ENCODE measurements around the gene THSD7B.

Gene THSD7B

DNA sequence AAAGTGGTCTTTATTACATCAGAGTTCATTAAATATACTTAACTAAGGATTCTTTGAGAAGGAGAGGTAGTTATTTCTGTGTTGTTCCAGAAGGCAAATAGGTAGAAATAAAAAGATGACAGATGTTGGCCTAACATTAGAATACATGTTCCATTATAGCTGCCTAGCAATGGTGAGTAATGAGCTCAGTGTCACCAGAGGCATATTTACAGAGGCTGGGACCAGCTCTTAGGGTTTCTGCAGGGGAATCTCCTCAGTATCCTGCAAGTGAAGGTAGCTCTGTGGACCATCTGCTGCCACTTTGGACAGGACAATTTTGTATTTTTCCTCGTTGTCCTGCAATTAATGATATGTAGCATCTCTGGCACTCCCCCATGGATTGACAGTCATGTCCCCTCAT lies 416.0 kb downstream of the THSD7B start:
- no peak overlapping the region for H3K4me3 ChIP-seq (ENCODE audit: control insufficient read depth, low read depth, low read length)
- DNase-seq (ENCODE audit: low read depth): no peak
- TF ChIP-seq, protein P1, sequence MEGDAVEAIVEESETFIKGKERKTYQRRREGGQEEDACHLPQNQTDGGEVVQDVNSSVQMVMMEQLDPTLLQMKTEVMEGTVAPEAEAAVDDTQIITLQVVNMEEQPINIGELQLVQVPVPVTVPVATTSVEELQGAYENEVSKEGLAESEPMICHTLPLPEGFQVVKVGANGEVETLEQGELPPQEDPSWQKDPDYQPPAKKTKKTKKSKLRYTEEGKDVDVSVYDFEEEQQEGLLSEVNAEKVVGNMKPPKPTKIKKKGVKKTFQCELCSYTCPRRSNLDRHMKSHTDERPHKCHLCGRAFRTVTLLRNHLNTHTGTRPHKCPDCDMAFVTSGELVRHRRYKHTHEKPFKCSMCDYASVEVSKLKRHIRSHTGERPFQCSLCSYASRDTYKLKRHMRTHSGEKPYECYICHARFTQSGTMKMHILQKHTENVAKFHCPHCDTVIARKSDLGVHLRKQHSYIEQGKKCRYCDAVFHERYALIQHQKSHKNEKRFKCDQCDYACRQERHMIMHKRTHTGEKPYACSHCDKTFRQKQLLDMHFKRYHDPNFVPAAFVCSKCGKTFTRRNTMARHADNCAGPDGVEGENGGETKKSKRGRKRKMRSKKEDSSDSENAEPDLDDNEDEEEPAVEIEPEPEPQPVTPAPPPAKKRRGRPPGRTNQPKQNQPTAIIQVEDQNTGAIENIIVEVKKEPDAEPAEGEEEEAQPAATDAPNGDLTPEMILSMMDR (IDR thresholded peaks at IDR 0.05; ENCODE audit: control insufficient read depth, insufficient read depth, low read depth, low read length, missing control alignments): no peak

- H3K4me3 ChIP-seq (ENCODE audit: control insufficient read depth, low read depth, low read length): no peak overlapping the region
- TF ChIP-seq, protein P1 (IDR thresholded peaks at IDR 0.05; ENCODE audit: control insufficient read depth, insufficient read depth, low read depth, low read length, missing control alignments): no peak
- DNase-seq (ENCODE audit: low read depth): no peak
These were observed 416.7 kb downstream of the THSD7B start for GRCh38 chr2:137182071-137182470.

DNA sequence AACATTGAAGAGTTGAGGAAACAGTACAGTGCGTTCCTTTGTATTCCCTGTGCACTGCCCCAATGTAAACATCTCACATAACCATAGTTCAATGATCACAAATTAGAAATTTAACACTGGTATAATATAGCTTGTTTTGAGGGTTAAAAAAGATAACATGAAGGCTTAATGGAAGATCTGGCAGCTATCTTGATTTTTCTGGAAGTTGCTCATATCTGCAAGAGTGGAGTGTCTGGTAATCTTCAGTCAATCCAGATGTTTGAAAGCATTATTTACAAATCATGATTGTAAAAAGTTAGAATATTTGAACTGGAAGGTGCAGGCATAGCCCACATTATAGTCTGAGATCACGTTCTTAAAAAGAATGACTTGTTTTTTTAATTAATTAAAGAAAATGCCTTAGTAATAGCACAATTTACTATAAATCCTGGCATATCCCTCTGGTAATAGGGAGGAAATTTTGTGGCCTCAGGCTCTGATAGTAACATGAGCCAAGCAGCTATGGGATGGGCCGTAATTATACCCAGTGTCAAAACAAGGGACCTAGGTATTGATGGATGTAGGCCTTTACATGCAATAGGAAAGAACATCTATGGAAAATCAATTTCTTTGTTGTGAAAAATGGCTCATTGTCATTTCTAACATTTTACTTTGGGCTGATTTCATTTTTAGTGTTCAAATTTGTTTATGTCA lies 418.0 kb downstream of the THSD7B start:
- TF ChIP-seq, protein P1 (IDR thresholded peaks at IDR 0.05; ENCODE audit: control insufficient read depth, insufficient read depth, low read depth, low read length, missing control alignments): no peak
- no peak overlapping the region for H3K4me3 ChIP-seq (ENCODE audit: control insufficient read depth, low read depth, low read length)
- no peak for DNase-seq (ENCODE audit: low read depth)

DNA sequence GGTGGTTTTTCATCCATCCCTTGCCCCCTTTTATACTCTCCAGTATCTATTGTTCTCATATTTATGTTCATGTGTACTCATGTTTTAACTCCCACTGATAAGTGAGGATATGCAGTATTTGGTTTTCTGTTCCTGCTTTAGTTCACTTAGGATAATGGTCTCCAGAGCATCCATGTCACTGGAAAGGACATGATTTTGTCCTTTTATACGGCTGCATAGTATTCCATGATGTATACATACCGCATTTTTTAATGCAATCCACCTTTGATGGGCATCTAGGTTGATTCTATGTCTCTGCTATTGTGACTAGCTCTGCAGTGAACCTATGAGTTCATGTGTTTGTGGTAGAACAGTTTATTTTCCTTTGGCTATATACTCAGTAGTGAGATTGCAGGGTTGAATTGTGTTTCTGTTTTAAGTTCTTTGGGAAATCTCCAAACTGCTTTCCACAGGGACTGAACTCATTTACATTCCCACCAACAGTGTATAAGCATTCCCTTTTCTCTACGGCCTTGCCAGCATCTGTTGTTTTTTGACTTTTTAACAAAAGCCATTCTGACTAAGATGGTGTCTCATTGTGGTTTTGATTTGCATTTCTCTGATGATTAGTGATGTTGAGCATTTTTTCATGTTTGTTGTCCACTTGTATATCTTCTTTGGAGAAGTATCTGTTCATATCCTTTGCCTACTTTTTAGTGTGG lies 420.2 kb downstream of the THSD7B start:
- H3K4me3 ChIP-seq (ENCODE audit: control insufficient read depth, low read depth, low read length): no peak overlapping the region
- TF ChIP-seq, protein P1 (IDR thresholded peaks at IDR 0.05; ENCODE audit: control insufficient read depth, insufficient read depth, low read depth, low read length, missing control alignments): no peak
- no peak for DNase-seq (ENCODE audit: low read depth)

GRCh38 chr2:137187216-137187615 lies 421.9 kb downstream of the THSD7B start:
- TF ChIP-seq, protein P1 (IDR thresholded peaks at IDR 0.05; ENCODE audit: control insufficient read depth, insufficient read depth, low read depth, low read length, missing control alignments): no peak
- no peak overlapping the region for H3K4me3 ChIP-seq (ENCODE audit: control insufficient read depth, low read depth, low read length)
- DNase-seq (ENCODE audit: low read depth): no peak

GRCh38 chr2:137190411-137191195 lies 425.3 kb downstream of the THSD7B start:
- no peak for DNase-seq (ENCODE audit: low read depth)
- TF ChIP-seq, protein P1 (IDR thresholded peaks at IDR 0.05; ENCODE audit: control insufficient read depth, insufficient read depth, low read depth, low read length, missing control alignments): no peak
- no peak overlapping the region for H3K4me3 ChIP-seq (ENCODE audit: control insufficient read depth, low read depth, low read length)

Measured in AG09309 (cell line).